ENCODE results near the gene ZNF92.

DNA sequence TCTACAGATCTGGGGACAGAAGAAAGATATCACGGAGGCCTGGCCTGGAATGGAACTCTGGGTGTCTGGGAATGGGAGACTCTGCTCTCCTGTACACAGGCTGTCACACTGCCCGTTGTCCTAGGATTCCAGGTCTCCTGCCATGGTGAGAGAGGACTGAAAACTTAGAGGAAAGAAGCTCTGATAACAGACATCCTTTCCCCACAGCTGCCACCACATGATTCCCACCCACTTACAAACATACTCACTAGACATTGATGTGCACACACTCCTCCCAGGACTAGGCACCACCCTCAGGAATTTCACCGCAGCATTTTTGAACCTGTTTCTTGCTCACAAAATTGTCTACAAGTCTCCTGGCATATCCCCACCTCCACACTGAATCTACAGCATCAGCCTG is 5.7 kb downstream of the ZNF92 start:
- TF ChIP-seq, protein P1, sequence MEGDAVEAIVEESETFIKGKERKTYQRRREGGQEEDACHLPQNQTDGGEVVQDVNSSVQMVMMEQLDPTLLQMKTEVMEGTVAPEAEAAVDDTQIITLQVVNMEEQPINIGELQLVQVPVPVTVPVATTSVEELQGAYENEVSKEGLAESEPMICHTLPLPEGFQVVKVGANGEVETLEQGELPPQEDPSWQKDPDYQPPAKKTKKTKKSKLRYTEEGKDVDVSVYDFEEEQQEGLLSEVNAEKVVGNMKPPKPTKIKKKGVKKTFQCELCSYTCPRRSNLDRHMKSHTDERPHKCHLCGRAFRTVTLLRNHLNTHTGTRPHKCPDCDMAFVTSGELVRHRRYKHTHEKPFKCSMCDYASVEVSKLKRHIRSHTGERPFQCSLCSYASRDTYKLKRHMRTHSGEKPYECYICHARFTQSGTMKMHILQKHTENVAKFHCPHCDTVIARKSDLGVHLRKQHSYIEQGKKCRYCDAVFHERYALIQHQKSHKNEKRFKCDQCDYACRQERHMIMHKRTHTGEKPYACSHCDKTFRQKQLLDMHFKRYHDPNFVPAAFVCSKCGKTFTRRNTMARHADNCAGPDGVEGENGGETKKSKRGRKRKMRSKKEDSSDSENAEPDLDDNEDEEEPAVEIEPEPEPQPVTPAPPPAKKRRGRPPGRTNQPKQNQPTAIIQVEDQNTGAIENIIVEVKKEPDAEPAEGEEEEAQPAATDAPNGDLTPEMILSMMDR (IDR thresholded peaks at IDR 0.05): no peak
- no peak for TF ChIP-seq POLR2A (IDR thresholded peaks at IDR 0.05)

Measured in adrenal gland (tissue), 5 donors.